ENCODE measurements around the gene BNC2. TPM values are rescaled to one million over a fixed set of nuclear protein-coding genes. Genes with fewer than 3 reads are reported as not detected.

BNC2 gene
- total RNA-seq, 2 experiments from 2014 or later = not detected

DNA sequence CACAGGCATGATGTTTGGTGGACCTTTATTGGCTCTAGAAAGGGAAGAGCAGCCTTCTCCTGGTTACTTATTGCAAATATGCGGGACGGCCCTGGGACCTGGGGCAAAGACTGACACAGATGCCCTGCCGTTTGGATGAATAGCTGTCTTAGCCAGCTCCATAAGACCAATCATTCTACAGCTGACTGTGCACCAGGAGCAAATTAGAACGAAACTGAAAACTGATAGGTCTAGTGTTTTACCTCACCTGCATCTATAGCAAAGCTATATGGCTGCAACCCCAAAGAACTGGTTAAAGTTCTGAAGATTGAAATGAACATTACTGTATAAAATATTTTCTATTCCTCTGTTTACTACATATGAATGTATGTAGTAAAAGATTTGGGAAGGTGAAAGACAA, 34.2 kb upstream of the BNC2 start:
- Histone ChIP-seq H3K9me3 (ENCODE audit: low read length) (no peaks in the 10 kb centered on the region), H2AFZ (ENCODE audit: low read length) (no peak overlapping the region), H4K20me1 (ENCODE audit: insufficient read depth, low read length) (no peaks in the 10 kb centered on the region), H3K9me2 (ENCODE audit: insufficient read depth, low read length) (no peaks in the 10 kb centered on the region), H3K79me2 (ENCODE audit: insufficient read depth, low read depth, low read length) (no peaks in the 10 kb centered on the region), H3K4me3 (ENCODE audit: low read depth, low read length, poor library complexity, severe bottlenecking) (no peak overlapping the region), H3K4me2 (ENCODE audit: low read length) (no peak overlapping the region), H3K27ac (ENCODE audit: low read depth, low read length, poor library complexity, severe bottlenecking) (no peak overlapping the region), H3K4me1 (ENCODE audit: insufficient read depth, low read length, poor library complexity, severe bottlenecking) (no peaks in the 10 kb centered on the region), H3K36me3 (ENCODE audit: insufficient read depth, low read length) (no peaks in the 10 kb centered on the region)
- BruUV-seq (replicated peaks) = no TSS peak
- CTCF ChIA-PET (ENCODE audit: unreplicated experiment) = no interaction called here
- intact Hi-C loops (cut with micrococcal nuclease; ENCODE audit: unreplicated experiment) = no loop called here
- POLR2A ChIA-PET = no interaction called here
- no peak for DNase-seq (ENCODE audit: low spot score)
- TF ChIP-seq, protein P1, sequence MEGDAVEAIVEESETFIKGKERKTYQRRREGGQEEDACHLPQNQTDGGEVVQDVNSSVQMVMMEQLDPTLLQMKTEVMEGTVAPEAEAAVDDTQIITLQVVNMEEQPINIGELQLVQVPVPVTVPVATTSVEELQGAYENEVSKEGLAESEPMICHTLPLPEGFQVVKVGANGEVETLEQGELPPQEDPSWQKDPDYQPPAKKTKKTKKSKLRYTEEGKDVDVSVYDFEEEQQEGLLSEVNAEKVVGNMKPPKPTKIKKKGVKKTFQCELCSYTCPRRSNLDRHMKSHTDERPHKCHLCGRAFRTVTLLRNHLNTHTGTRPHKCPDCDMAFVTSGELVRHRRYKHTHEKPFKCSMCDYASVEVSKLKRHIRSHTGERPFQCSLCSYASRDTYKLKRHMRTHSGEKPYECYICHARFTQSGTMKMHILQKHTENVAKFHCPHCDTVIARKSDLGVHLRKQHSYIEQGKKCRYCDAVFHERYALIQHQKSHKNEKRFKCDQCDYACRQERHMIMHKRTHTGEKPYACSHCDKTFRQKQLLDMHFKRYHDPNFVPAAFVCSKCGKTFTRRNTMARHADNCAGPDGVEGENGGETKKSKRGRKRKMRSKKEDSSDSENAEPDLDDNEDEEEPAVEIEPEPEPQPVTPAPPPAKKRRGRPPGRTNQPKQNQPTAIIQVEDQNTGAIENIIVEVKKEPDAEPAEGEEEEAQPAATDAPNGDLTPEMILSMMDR (conservative IDR thresholded peaks at IDR 0.05; ENCODE audit: low read length) = no peak
- no peak for TF ChIP-seq EZH2phosphoT487 (IDR thresholded peaks at IDR 0.05; ENCODE audit: borderline replicate concordance, low read depth, low read length)

DNA sequence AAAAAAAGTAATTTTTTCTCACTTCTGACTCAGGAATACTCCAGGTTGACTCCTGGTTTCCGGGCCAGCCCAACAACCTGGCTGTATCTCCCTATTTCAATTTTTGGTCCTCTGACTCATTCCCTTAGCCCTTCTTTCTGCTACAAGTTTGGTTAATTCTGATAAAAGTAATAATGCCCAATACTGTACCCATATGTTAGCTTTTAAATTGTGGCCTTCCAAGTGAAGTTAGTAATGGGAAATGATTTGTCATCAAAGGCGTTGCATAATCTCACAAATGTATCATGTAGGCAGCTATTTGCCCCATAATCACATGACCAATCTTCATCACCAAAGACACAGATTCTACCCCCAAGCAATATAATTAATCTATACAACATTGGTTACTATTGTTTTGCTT, 31.1 kb upstream of the BNC2 start:
- intact Hi-C loops (cut with micrococcal nuclease; ENCODE audit: unreplicated experiment) = no loop called here
- no peak overlapping the region for H3K4me2 ChIP-seq (ENCODE audit: low read length)
- no TSS peak for BruUV-seq (replicated peaks)
- no peaks in the 10 kb centered on the region for H4K20me1 ChIP-seq (ENCODE audit: insufficient read depth, low read length)
- no peak overlapping the region for H3K27ac ChIP-seq (ENCODE audit: low read depth, low read length, poor library complexity, severe bottlenecking)
- ChIA-PET CTCF (ENCODE audit: unreplicated experiment) (no interaction called here), POLR2A (no interaction called here)
- H3K4me1 ChIP-seq (ENCODE audit: insufficient read depth, low read length, poor library complexity, severe bottlenecking) = no peaks in the 10 kb centered on the region
- no peaks in the 10 kb centered on the region for H3K9me2 ChIP-seq (ENCODE audit: insufficient read depth, low read length)
- H3K36me3 ChIP-seq (ENCODE audit: insufficient read depth, low read length) = no peaks in the 10 kb centered on the region
- no peak overlapping the region for H2AFZ ChIP-seq (ENCODE audit: low read length)
- no peak for TF ChIP-seq EZH2phosphoT487 (IDR thresholded peaks at IDR 0.05; ENCODE audit: borderline replicate concordance, low read depth, low read length)
- H3K79me2 ChIP-seq (ENCODE audit: insufficient read depth, low read depth, low read length) = no peaks in the 10 kb centered on the region
- no peak for DNase-seq (ENCODE audit: low spot score)
- H3K9me3 ChIP-seq (ENCODE audit: low read length) = no peaks in the 10 kb centered on the region
- H3K4me3 ChIP-seq (ENCODE audit: low read depth, low read length, poor library complexity, severe bottlenecking) = no peak overlapping the region

DNA sequence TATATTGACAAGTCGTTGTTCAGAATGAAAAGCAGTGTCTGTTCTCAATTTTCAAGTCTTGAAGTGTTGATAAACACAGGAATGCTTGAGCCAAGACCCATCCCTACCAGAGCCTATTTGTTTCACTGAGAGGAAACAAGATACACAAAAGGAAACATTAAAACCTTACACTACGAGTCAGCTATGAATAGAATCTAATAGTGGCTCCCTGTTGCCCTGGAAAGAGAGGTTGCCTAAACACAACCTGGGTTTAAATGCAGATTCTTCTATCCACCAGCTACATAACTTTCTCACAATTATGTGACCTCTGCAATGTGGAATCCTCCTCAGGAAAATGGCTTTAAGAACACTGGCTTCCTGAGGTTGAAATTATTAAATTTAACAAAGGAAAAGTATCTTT, 29.1 kb upstream of the BNC2 start:
- no peaks in the 10 kb centered on the region for H3K9me3 ChIP-seq (ENCODE audit: low read length)
- no peak overlapping the region for H3K27ac ChIP-seq (ENCODE audit: low read depth, low read length, poor library complexity, severe bottlenecking)
- DNase-seq (ENCODE audit: low spot score) = no peak
- H2AFZ ChIP-seq (ENCODE audit: low read length) = no peak overlapping the region
- no TSS peak for BruUV-seq (replicated peaks)
- H3K4me1 ChIP-seq (ENCODE audit: insufficient read depth, low read length, poor library complexity, severe bottlenecking) = no peaks in the 10 kb centered on the region
- H4K20me1 ChIP-seq (ENCODE audit: insufficient read depth, low read length) = no peaks in the 10 kb centered on the region
- H3K4me2 ChIP-seq (ENCODE audit: low read length) = no peak overlapping the region
- POLR2A ChIA-PET = interaction anchor here (0.6 kb wide), 1 partner anchor 35 kb away, joined by 6 read pairs; no protein-coding TSS in a partner anchor
- CTCF ChIA-PET (ENCODE audit: unreplicated experiment) = no interaction called here
- H3K4me3 ChIP-seq (ENCODE audit: low read depth, low read length, poor library complexity, severe bottlenecking) = no peak overlapping the region
- intact Hi-C loops (cut with micrococcal nuclease; ENCODE audit: unreplicated experiment) = no loop called here
- no peak for TF ChIP-seq EZH2phosphoT487 (IDR thresholded peaks at IDR 0.05; ENCODE audit: borderline replicate concordance, low read depth, low read length)
- H3K79me2 ChIP-seq (ENCODE audit: insufficient read depth, low read depth, low read length) = no peaks in the 10 kb centered on the region
- no peaks in the 10 kb centered on the region for H3K36me3 ChIP-seq (ENCODE audit: insufficient read depth, low read length)
- no peaks in the 10 kb centered on the region for H3K9me2 ChIP-seq (ENCODE audit: insufficient read depth, low read length)

DNA sequence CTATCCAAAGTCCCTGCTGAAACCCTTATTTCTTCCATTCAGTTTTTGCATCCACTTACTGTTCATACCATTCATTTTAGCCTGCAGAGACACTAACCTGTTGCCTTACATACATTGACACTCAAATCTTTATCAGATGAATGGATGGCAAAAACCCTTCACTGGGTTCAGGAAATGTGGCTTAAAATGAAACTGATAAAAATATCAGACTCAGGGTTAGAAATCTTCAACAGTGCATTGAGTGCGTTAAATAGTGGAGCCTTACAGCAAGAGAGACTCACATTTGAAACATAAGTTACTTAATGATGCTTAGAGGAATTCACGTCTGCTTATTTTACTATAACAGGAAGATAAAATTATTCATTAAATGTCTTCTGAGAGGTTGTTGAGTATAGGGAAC, 28.0 kb upstream of the BNC2 start:
- ChIA-PET POLR2A (no interaction called here), CTCF (ENCODE audit: unreplicated experiment) (no interaction called here)
- Histone ChIP-seq H3K36me3 (ENCODE audit: insufficient read depth, low read length) (no peaks in the 10 kb centered on the region), H3K4me2 (ENCODE audit: low read length) (no peak overlapping the region), H3K79me2 (ENCODE audit: insufficient read depth, low read depth, low read length) (no peaks in the 10 kb centered on the region), H3K4me3 (ENCODE audit: low read depth, low read length, poor library complexity, severe bottlenecking) (no peak overlapping the region), H4K20me1 (ENCODE audit: insufficient read depth, low read length) (no peaks in the 10 kb centered on the region), H3K9me3 (ENCODE audit: low read length) (no peaks in the 10 kb centered on the region), H3K27ac (ENCODE audit: low read depth, low read length, poor library complexity, severe bottlenecking) (no peak overlapping the region), H3K4me1 (ENCODE audit: insufficient read depth, low read length, poor library complexity, severe bottlenecking) (no peaks in the 10 kb centered on the region), H2AFZ (ENCODE audit: low read length) (no peak overlapping the region), H3K9me2 (ENCODE audit: insufficient read depth, low read length) (no peaks in the 10 kb centered on the region)
- DNase-seq (ENCODE audit: low spot score) = no peak
- no TSS peak for BruUV-seq (replicated peaks)
- intact Hi-C loops (cut with micrococcal nuclease; ENCODE audit: unreplicated experiment) = no loop called here
- TF ChIP-seq, protein P1 (conservative IDR thresholded peaks at IDR 0.05; ENCODE audit: low read length) = no peak
- no peak for TF ChIP-seq EZH2phosphoT487 (IDR thresholded peaks at IDR 0.05; ENCODE audit: borderline replicate concordance, low read depth, low read length)

Measured in OCI-LY7 (cell line).